CD4-positive, alpha-beta T cell (primary cell): ENCODE measurements around the gene NOX4. TPM values are rescaled to one million over a fixed set of nuclear protein-coding genes. Genes with fewer than 3 reads are reported as not detected.

Source experiments
- ATAC-seq: fragments of 200-7000 bp; cut with Tn5 transposase; one replicate; pipeline ENCODE4 v1.10.0; 2022; ENCODE audit warnings: mild to moderate bottlenecking; ENCODE audit not compliant: poor library complexity
- CTCF ChIA-PET: fragments of 350-600 bp; sonication (Branson Sonifier 250); formaldehyde crosslinking; loops from one replicate; lab custom pipeline; 2021; ENCODE audit warnings: antibody characterized with exemption, inconsistent platforms; lab: Charles Lee
- POLR2A ChIA-PET: fragments of 350-600 bp; sonication (Branson Sonifier 250); formaldehyde crosslinking; loops from one replicate; lab custom pipeline; 2021; ENCODE audit warnings: antibody characterized with exemption, inconsistent platforms; lab: Charles Lee
- DNase-seq, 14 experiments: peaks; one replicate each; pipeline ENCODE4 v3.0.0-alpha.2; 2013 to 2020; ENCODE audit warnings: mixed read lengths in 2 of 14
- H3K27ac ChIP-seq, 2 donors: one replicate each; pipeline versions ENCODE4 v1.5.1 to v1.7.0; 2013; ENCODE audit warnings: low read length in 2 of 2, low read depth in 1 of 2, mild to moderate bottlenecking in 1 of 2
- H3K27me3 ChIP-seq, 2 experiments: 1 replicate in 1 of 2; 2 replicates in 1 of 2; pipeline versions ENCODE4 v1.6.1 to v1.7.0; 2013; ENCODE audit warnings: low read length in 2 of 2, control low read depth in 1 of 2, mild to moderate bottlenecking in 1 of 2, moderate library complexity in 1 of 2; ENCODE audit not compliant: insufficient read depth in 2 of 2, control insufficient read depth in 1 of 2
- H3K36me3 ChIP-seq: one replicate; pipeline ENCODE4 v1.6.1; 2013; ENCODE audit warnings: low read length, control low read depth; ENCODE audit not compliant: insufficient read depth
- H3K4me1 ChIP-seq: one replicate; pipeline ENCODE4 v1.6.1; 2013; ENCODE audit warnings: low read length, control low read depth; ENCODE audit not compliant: insufficient read depth
- H3K4me3 ChIP-seq: one replicate; pipeline ENCODE4 v1.5.1; 2013; ENCODE audit warnings: mild to moderate bottlenecking, low read length, moderate library complexity
- H3K9me3 ChIP-seq, 2 experiments: 1 replicate in 1 of 2; 2 replicates in 1 of 2; pipeline versions ENCODE4 v1.6.1 to v1.7.0; 2013; ENCODE audit warnings: low read length in 2 of 2, mild to moderate bottlenecking in 2 of 2, control low read depth in 1 of 2, moderate library complexity in 1 of 2; ENCODE audit not compliant: control insufficient read depth in 1 of 2, insufficient read depth in 1 of 2
- H3K27ac Mint-ChIP-seq: one replicate; pipeline ENCODE4 v1.8.0; 2020; ENCODE audit warnings: mixed read lengths
- H3K27me3 Mint-ChIP-seq: one replicate; pipeline ENCODE4 v1.8.0; 2021; ENCODE audit warnings: mixed read lengths
- H3K36me3 Mint-ChIP-seq: one replicate; pipeline ENCODE4 v1.8.0; 2021; ENCODE audit warnings: low read depth, mixed read lengths
- H3K4me1 Mint-ChIP-seq: one replicate; pipeline ENCODE4 v1.8.0; 2021; ENCODE audit warnings: low read depth, mixed read lengths
- H3K4me3 Mint-ChIP-seq: one replicate; pipeline ENCODE4 v1.8.0; 2020; ENCODE audit warnings: mild to moderate bottlenecking, mixed read lengths
- H3K9me3 Mint-ChIP-seq: one replicate; pipeline ENCODE4 v1.8.0; 2020; ENCODE audit warnings: mixed read lengths
- CTCF ChIP-seq: fragments of 200-600 bp; IDR thresholded peaks from one replicate; pipeline ENCODE4 v1.8.0; 2022; ENCODE audit warnings: antibody characterized with exemption, mild to moderate bottlenecking
- intact Hi-C, 2 experiments: fragments of 100-400 bp; cut with DNase I in 1 of 2; cut with micrococcal nuclease in 1 of 2; formaldehyde crosslinking; loops; one replicate each; pipeline versions ENCODE4 v1.15.1 to v1.9.0; 2023 to 2025; cut with DNase I, micrococcal nuclease
- total RNA-seq, 174 experiments: library from RNA in 2 of 174; stranded (reverse) in 2 of 174; gene quantifications; one replicate each; pipeline ENCODE4 v1.2.3 and lab custom pipeline; 2021 to 2026

NOX4 gene
- total RNA-seq, 2 experiments from 2014 or later = not detected

- H3K27ac ChIP-seq = no peak overlapping the region
- Mint-ChIP-seq H3K4me3 (no peak overlapping the region), H3K9me3 (peaks cover 2% of the 10 kb centered on the region), H3K36me3 (no peaks in the 10 kb centered on the region), H3K4me1 (no peaks in the 10 kb centered on the region), H3K27ac (no peak overlapping the region), H3K27me3 (no peaks in the 10 kb centered on the region)
- TF ChIP-seq CTCF = no peak
- CTCF ChIA-PET = no interaction called here
- ATAC-seq (no peak), DNase-seq (no peak)
- H3K27me3 ChIP-seq = no peaks in the 10 kb centered on the region
- intact Hi-C loops = no loop called here
- no peak overlapping the region for H3K4me3 ChIP-seq
- no peaks in the 10 kb centered on the region for H3K4me1 ChIP-seq
- peaks cover 0 to 3% of the 10 kb centered on the region in 2 experiments for H3K9me3 ChIP-seq
- POLR2A ChIA-PET = no interaction called here
- no peaks in the 10 kb centered on the region for H3K36me3 ChIP-seq
Observed at GRCh38 chr11:89536926-89537325, 45.8 kb upstream of the NOX4 start.

- no peak overlapping the region for H3K4me3 Mint-ChIP-seq
- DNase-seq (no peak), ATAC-seq (no peak)
- H3K27ac Mint-ChIP-seq = no peak overlapping the region
- Histone ChIP-seq H3K27ac (no peak overlapping the region), H3K4me1 (no peaks in the 10 kb centered on the region), H3K36me3 (no peaks in the 10 kb centered on the region), H3K27me3 (no peaks in the 10 kb centered on the region), H3K9me3 (peaks cover 0 to 8% of the 10 kb centered on the region in 2 experiments), H3K4me3 (no peak overlapping the region)
- no peaks in the 10 kb centered on the region for H3K27me3 Mint-ChIP-seq
- intact Hi-C loops = no loop called here
- no peaks in the 10 kb centered on the region for H3K36me3 Mint-ChIP-seq
- no peaks in the 10 kb centered on the region for H3K4me1 Mint-ChIP-seq
- POLR2A ChIA-PET = no interaction called here
- no peak for TF ChIP-seq CTCF
- CTCF ChIA-PET = no interaction called here
- peaks cover 2% of the 10 kb centered on the region for H3K9me3 Mint-ChIP-seq
Observed at GRCh38 chr11:89535221-89535620, 44.0 kb upstream of the NOX4 start.

- no peak overlapping the region for H3K27ac ChIP-seq
- no peak for TF ChIP-seq CTCF
- no peaks in the 10 kb centered on the region for H3K36me3 ChIP-seq
- Mint-ChIP-seq H3K36me3 (no peaks in the 10 kb centered on the region), H3K9me3 (peaks cover 7% of the 10 kb centered on the region), H3K27me3 (no peaks in the 10 kb centered on the region), H3K27ac (no peak overlapping the region), H3K4me3 (no peak overlapping the region), H3K4me1 (no peaks in the 10 kb centered on the region)
- H3K27me3 ChIP-seq = no peaks in the 10 kb centered on the region
- POLR2A ChIA-PET = no interaction called here
- CTCF ChIA-PET = no interaction called here
- no peaks in the 10 kb centered on the region for H3K4me1 ChIP-seq
- H3K9me3 ChIP-seq = peaks cover 0 to 8% of the 10 kb centered on the region in 2 experiments
- ATAC-seq (no peak), DNase-seq (no peak)
- H3K4me3 ChIP-seq = no peak overlapping the region
- intact Hi-C loops = no loop called here
Observed at GRCh38 chr11:89529626-89530380, 38.6 kb upstream of the NOX4 start.
